GM12892 (cell line): ENCODE results near the gene NF1.

Experiments
- POLR2A ChIP-seq: IDR thresholded peaks from 2 replicates; pipeline ENCODE4 v1.6.1; 2011; ENCODE audit warnings: low read depth, low read length, control low read depth
- POLR2AphosphoS5 ChIP-seq: IDR thresholded peaks from 2 replicates; pipeline ENCODE4 v1.6.1; 2011; ENCODE audit warnings: low read depth, low read length, control low read depth
- TAF1 ChIP-seq: IDR thresholded peaks from 2 replicates; pipeline ENCODE4 v1.6.1; 2011; ENCODE audit warnings: low read depth, mild to moderate bottlenecking, control low read depth, low read length, borderline replicate concordance

DNA sequence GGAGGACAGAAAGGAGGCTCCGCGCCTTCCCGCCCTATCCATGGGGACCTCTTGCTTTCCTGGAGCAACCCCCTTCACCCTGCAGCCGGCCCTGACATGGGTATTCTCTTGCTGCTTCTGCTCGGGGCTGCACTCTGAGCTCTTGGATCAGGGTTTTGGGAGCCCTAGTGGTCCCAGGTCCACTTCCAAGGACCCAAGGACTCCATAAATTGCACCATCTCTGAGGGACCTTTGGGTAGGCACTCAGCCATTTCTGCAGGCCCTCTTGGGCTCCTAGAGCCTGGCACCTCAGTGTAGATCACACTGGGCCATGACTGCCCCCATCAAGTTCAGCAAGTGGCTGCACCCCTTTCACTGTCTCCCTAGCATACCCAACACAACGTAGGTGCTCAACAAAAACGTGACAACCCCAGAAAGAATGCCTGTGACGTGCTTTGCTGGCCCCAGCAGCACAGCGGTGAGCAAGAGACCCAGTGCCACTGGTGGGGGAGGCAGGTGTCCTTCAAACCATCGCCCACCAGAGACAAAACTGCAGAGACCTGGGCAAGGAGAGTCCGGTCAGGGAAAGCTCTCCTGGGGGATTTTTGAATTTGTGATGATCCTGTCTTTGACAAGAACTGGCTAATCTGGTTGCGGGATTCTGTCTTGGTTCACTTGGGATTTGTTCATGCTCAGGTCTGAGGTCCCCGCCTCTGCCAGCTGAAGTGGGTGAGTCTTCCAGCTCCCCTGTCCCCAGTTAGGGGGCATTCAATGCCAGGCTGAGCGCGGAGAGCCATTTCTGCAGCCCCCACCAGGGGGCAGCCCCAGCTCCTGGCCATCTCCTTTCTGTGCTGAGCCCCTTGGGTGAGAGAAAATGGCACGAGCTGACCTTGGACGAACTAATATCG, 294.2 kb downstream of the NF1 start:
- TF ChIP-seq POLR2A (no peak), POLR2AphosphoS5 (no peak), TAF1 (no peak)
